Epithelial cell of proximal tubule (primary cell): Measurements from ENCODE around the gene SRGN. TPM values are rescaled to one million over a fixed set of nuclear protein-coding genes. Genes with fewer than 3 reads are reported as not detected.
A peak's percentile ranks its signal among the peaks of the same experiment; 100 is the strongest.
"Not testable (repeated sequence)": the region's sequence is repeated elsewhere in the genome, so short reads cannot be mapped to it uniquely, and the experiment has no call there.

Experiments
- DNase-seq: peaks from one replicate; pipeline ENCODE4 v3.0.0-alpha.2; 2011; ENCODE audit warnings: low read depth
- H3K4me3 ChIP-seq: 2 replicates; pipeline ENCODE4 v1.5.1; 2011; ENCODE audit warnings: low read depth, mild to moderate bottlenecking, low read length
- CTCF ChIP-seq: conservative IDR thresholded peaks from 2 replicates; pipeline ENCODE4 v1.5.1; 2012; ENCODE audit warnings: low read depth, mild to moderate bottlenecking, low read length
- total RNA-seq: library from RNA; depleted of rRNA; stranded (reverse); fragments of >200 nt; gene quantifications from 2 replicates; pipeline ENCODE4 v1.2.3, GENCODE V29; 2015

Gene SRGN
- total RNA-seq: 8.5 and 121 TPM in 2 replicates

GRCh38 chr10:69087590-69088470, at the start of gene SRGN:
Gene SRGN (plus strand): TSS chr10:69088103. CDS start chr10:69088158, 55 bp downstream.
- H3K4me3 ChIP-seq: peak within 1 kb of the TSS; percentile 2
- TF ChIP-seq CTCF: no peak
- no peak for DNase-seq

- DNase-seq, H3K4me3 ChIP-seq: not testable (repeated sequence)
Measured at GRCh38 chr10:69040904-69041303, 47.0 kb upstream of the SRGN start.

GRCh38 chr10:69042417-69042816, 45.5 kb upstream of the SRGN start:
- no peak for TF ChIP-seq CTCF
- no peak overlapping the region for H3K4me3 ChIP-seq
- no peak for DNase-seq

GRCh38 chr10:69042838-69043237, 45.1 kb upstream of the SRGN start:
- no peak for DNase-seq
- TF ChIP-seq CTCF: no peak
- no peak overlapping the region for H3K4me3 ChIP-seq

- TF ChIP-seq CTCF: no peak
- H3K4me3 ChIP-seq: no peak overlapping the region
- DNase-seq: no peak
Measured at GRCh38 chr10:69043931-69044531, 43.9 kb upstream of the SRGN start.

GRCh38 chr10:69044546-69044945, 43.4 kb upstream of the SRGN start:
- no peak for TF ChIP-seq CTCF
- H3K4me3 ChIP-seq: no peak overlapping the region
- DNase-seq: no peak

- H3K4me3 ChIP-seq: no peak overlapping the region
- TF ChIP-seq CTCF: no peak
Measured at GRCh38 chr10:69045441-69046300, 42.2 kb upstream of the SRGN start.

More at GRCh38 chr10:69045441-69046300, 42.2 kb upstream of the SRGN start:
- DNase-seq: no peak
